ENCODE results near the gene UNC13A.
A peak's percentile ranks its signal among the peaks of the same experiment; 100 is the strongest.

The UNC13A gene

DNA sequence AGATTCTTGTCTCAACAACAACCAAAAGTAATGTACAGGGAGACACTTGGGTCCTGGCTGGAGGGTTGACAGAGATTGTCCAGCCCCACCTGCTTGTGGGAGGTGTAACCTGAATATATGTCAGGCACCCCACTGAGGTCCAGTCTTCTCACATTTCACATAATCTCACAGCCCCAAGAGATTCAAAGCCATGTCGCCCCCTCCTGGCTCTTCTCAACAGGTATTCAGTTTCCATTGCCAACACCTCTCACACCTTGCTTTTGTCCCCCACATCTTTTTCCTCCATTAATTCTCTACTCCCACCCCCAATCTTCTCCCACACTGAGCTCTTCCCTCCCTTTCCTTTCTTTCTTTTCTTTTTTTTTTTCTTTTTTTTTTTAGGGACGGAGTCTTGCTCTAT, 11.2 kb downstream of the UNC13A start:
- Histone ChIP-seq H3K27ac (no peak overlapping the region), H3K4me3 (no peak overlapping the region)

DNA sequence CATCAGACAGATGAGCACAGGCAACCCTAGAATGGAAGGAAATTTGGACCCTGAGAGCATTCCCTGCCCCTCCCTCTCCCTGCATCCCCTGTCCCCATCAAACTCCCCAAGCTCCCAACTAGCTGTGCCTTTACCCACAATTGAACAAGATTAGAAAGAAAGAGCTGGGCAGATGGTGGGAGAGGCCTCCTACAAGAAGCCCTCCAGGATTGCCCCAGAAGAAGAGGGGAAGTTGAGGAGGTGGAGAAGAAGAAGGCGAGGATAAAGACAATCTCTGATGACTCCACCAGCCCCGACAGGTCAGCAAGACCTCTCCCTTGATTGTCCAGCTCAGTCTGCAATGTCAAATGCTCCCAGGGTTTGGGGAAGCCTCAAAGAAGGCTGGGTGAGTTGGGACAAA, 11.9 kb downstream of the UNC13A start:
- no peak overlapping the region for H3K27ac ChIP-seq
- H3K4me3 ChIP-seq = no peak overlapping the region

DNA sequence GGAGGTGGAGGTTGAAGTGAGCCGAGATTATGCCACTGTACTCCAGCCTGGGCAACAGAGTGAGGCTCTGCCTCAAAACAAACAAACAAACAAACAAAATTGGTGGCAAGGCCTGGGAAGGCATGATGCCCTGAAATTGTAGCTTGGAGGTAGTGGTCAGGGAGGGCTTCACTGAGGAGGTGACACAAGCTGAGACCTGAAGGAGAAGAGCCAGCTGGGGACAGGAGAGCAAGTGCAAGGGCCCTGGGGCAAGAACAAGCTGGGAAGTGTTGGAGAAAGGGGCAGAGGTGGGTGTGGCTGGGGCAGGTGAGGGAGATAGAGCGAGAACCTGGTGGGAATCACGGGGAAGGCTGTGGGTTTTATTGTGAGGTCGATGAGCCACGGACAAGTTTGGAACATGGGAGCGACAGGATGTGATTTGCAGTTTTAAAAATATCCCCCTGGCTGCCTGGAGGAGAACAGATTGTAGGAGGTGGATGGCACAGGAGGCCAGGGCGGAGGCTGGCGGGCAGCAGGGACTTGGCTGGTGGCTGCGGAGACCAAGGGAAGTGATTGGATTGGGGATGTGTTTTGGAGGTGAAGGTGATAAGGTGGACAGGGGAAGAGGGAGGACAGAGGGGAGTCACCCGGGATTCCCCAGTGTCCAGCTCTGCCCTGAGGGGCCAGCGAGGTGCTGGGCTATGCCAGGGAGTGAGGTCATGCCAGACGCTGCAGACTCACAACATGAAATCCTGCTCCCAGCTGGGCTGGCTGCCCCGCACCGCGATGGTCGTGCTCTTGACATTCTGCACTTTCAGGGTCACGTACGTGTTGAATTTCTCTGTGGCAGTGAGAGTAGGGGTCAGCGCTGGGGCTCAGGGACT, 14.0 kb downstream of the UNC13A start:
- Histone ChIP-seq H3K27ac (no peak overlapping the region), H3K4me3 (no peak overlapping the region)

DNA sequence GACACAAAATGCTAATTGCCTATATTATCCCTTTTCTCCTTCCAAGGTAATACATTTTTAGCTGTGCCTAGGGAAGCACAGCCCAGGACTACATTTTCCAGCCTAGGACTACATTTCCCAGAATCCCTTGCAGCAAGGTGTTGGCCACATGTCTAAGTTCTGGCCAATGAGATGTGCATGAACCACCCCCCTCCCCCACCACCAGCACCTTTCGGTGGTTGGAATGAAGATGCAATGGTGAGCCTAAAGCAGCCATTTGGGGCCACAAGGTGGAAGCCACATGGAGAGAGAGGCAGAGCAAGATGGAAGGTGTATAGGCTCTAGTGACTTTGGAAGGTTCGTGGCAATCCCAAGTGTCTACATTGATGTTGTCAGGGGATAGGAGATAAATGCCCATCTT, 16.2 kb downstream of the UNC13A start:
- H3K27ac ChIP-seq = no peak overlapping the region
- no peak overlapping the region for H3K4me3 ChIP-seq

DNA sequence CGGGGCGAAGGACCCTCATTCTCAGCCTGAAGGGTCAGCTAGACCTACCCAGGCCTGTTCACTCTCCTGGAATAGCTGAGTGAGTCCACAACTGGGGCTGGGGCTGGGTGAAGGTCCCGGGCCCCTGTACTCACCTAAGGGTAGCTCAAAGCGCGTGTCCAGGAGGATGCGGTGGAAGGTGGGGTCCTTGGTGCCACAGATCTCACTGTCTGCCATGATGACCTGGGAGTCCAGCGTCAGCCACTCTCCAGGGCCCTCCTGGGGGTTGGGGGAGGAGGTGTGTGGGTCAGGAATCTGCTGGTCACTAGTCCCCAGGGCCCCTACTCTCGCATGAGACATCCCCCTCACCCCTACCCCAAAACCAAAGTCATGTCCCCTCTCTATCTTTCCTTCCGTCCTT, 18.7 kb downstream of the UNC13A start:
- H3K4me3 ChIP-seq = no peak overlapping the region
- no peak overlapping the region for H3K27ac ChIP-seq

DNA sequence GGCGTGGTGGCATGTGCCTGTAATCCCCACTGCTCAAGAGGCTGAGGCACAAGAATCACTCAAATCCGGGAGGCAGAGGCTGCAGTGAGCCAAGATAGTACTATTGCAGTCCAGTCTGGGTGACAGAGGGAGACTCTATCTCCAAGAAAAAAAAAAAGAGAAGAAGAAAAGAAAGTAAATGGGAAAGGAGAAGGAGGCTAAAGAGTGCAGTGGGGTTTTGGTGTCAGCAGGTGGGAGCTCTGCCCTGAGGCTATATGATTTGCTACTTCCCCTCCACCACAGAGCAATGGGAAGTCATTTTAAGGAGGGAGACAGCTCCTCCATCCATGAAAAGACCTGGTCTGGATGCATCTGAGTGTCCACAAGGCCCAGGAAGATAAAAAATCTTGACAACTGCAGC, 23.1 kb downstream of the UNC13A start:
- no peak overlapping the region for H3K27ac ChIP-seq
- no peak overlapping the region for H3K4me3 ChIP-seq

DNA sequence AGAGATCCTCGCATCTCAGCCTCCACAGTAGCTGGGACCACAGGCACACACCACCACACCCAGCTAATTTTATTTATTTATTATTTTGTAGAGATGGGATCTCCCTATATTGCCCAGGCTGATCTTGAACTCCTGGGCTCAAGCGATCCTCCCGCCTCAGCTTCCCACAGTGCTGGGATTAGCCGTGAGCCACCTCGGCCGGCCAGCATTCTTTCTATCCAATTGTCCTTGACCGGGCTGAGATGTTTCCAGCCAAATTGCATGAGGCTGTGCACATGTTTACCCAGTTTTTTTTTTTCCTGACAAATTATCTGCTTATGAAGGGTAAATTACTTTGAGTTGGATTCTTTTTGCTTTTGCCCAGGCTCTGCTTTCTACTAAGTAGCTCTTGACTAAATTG, 28.2 kb downstream of the UNC13A start:
- H3K4me3 ChIP-seq = no peak overlapping the region
- peak overlapping the region in 2 of 21 experiments; percentile 12 to 19 for H3K27ac ChIP-seq

DNA sequence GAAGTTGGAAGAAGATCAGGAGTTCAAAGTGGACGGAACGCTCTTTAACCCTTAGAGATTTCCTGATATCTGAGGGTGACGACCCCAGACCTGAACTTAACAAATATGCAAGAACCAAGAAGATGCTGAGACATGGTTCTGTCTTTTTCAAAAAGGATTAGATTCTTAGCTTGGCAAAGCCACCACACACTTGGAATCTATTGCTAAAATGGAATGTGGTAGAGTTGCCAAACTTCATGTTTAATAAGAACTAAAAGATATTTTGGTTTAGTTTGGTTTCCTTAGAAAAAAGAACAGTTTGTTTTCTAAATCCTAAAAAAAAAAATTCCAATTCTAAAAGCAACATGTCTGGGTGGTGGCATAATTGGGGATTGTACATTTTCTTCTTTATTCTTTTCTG, 29.5 kb downstream of the UNC13A start:
- Histone ChIP-seq H3K27ac (peak overlapping the region in 1 of 21 experiments; percentile 53), H3K4me3 (no peak overlapping the region)

DNA sequence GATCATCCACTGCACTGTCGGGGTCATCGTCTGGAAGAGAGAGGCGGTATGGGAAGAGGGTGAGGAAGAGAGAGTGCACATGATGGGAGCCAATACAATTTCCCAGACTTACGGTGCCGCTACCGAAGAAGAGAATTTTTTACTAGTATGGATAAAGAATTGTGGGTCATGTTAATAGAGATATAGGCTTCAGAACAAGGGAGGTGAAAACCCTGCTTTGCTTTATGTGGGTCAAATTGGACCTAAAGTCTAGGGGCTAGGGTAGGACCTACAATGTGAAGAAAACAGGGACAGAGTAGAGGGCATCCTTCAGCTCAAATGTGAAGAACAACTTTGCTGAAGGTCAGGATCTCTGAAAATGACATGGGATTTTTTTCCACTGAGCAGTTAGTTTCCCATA, 29.9 kb downstream of the UNC13A start:
- no peak overlapping the region for H3K4me3 ChIP-seq
- peak overlapping the region in 1 of 21 experiments; percentile 53 for H3K27ac ChIP-seq

DNA sequence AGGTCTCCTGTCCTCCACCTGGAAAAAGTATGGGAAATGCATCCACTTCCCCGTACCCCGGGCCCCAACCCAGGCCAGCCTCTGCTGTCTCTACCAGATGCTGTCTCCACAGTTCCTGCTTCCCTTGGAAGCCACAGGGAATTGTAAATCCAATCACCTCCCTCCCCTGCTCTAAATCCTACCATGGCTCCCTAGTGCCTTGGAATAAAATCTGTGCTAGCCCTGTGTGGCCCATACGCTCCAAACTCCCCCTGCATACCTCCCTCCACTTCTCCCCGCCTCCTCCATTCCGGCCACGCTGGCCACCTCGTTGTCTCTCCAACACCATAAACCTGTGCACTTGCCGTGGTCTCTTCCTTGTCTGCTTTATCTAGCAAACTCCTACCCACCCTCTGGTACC, 31.2 kb downstream of the UNC13A start:
- Histone ChIP-seq H3K27ac (no peak overlapping the region), H3K4me3 (no peak overlapping the region)

DNA sequence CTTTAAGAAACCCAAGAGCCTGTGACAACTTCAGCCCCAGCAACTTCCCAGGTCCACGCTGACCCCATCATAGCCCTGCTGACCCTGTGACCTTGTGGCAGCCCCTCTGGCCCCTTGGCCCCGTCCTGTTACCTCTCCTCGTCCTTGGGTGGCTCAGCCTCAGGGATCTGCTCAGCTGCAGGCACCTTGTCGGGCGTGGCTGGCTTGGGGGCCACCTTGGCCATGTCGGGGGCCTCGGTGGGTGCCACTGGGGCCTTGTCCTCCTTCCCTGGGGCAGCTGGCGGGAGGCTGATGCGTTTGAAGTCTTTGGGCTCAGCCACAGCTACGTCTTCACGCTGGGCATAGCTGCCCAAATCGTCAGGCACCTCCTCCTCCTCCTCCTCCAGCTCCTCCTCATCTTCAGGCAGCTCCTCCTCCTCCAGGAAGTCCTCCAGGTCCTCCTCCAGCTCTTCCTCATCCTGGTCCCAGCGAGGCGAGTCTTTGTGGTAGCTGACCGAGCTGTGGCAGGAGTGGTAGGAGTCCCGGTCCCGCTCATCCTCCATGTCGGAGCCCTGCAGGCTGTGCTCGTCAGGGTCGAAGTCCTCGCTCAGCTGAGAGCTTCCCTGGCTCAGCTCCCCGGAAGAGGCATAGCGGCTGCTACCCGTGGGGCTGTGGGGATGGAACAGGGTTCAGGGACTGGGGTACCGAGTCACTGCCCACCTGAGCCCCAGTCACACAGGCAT, 32.2 kb downstream of the UNC13A start:
- Histone ChIP-seq H3K4me3 (no peak overlapping the region), H3K27ac (no peak overlapping the region)

DNA sequence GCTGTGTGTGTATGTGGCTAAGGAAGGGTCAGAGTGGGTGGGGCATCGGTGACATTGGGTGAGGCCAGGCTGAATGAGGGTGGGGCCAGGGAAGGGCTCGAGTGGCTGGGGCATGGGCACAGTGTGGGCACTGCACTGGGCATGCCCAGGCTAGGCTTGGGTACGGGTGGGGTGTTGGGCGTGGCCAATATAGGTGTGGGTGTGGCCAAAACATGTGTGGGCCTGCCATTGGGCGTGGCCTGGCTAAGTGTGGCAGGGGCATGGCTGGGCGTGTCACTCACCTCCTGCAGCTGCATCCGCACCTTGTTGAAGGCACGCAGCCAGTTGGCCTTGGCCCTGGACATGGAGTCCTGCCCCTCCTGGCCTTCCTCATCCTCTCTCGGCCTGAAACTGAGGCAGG, 33.2 kb downstream of the UNC13A start:
- Histone ChIP-seq H3K27ac (no peak overlapping the region), H3K4me3 (no peak overlapping the region)

DNA sequence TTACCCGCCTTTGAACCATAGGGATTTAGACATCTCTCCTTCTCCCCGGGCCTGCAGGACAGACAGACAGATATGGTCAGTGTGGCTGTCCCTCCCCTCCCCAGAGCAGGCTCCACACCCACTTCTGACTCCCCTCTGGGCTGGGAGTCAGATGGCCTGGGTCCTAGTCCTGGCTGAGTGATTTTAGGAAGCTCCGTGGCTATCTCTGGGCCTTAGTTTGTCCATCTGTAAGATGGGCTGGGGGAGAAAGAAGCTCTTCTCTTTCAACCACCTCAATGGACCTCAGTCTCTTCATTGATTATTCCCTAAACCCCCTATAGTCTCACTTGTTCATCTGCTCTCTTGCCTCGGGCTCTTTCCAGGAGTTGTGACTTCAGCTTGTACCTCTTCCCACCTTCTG, 35.5 kb downstream of the UNC13A start:
- Histone ChIP-seq H3K27ac (no peak overlapping the region), H3K4me3 (no peak overlapping the region)

DNA sequence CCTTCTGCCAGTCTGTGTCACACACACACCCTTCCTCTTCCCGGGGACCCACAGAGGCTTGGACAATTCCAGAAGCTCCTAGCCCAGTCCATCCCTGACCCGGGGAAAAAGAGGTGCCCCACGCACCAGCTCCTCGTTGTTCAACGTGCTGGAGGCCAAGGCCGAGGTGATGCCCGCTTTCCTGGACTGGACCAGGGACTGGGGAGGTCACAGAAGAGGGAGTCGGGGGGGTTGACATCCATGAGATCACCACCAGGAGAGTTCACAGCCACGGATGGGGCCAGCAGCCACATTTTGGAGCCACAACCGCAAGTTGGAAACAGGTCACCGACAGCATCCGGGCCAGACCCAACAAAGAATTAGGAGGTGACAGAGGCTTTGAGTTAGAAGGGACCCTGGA, 39.4 kb downstream of the UNC13A start:
- no peak overlapping the region for H3K4me3 ChIP-seq
- H3K27ac ChIP-seq = no peak overlapping the region

DNA sequence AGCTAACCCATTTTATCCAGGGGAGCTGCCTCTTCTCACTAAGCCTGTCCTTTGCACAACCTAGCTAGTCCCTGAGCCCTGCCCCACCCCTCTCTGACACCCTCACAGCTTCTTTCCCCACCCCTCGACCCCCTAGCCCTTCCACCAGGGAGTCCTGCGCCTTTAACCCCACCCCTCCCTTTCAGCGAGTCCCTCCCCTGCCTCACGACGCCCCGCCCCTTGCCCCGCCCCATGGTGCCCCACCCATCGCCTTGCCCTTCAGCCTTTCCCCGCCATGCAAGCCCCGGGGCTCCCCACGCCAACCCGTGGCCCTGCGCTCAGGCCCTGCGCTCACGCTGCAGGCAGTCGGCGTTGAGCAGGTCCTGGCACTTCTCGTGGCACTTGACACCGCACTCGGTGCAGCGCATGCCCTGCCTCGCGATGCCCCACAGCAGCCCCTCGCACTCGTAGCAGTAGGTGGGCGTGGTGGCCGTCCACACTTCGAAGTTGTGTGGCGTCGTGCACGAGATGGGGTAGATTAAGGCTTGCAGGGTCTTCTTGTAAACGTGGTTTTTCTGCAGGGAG, 40.0 kb downstream of the UNC13A start:
- H3K4me3 ChIP-seq = no peak overlapping the region
- no peak overlapping the region for H3K27ac ChIP-seq

DNA sequence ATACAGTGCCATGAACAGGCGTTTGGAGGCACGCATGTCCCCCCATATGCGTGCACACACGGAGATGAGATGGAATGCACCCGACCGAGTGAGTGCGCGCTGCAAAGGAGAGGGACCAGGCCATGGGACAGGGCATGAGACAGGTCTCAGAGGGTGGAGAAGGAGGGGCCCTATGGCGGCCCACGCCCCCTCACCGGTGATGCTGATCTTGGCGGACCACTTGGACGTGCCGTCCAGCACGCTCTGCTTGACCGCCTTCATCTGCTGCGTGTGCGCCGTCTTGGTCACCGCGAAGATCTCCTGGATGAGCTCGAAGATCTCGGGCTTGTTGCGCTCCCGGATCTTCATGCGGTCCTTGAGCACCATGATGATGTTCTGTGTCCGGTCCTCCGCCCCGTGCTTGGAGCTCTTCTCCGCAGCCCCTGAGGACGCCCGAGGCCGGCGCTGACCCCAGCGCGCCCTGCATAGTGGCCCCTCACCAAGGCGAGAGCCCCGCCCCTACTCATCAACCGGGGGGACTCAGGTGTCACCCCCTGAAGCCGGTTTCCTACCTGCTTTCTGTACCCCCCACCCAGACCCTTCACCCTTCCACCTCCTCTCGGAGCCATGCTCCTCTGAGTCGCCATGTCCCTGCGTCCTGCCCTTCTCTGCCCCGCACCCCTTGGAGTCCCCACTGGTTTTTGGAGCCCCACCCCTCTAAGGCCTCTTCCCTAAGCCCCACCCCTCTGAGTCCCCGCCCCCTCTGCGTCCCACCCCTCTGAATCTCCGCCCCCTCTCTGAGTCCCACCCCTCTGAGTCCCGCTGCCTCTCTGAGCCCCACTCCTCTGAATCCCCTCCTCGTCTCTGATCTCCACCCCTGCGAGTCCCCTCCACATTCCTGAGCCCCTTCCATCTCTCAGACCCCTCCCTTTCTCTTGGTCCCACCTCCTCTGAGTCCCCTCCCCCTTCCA, 40.8 kb downstream of the UNC13A start:
- Histone ChIP-seq H3K4me3 (no peak overlapping the region), H3K27ac (no peak overlapping the region)

DNA sequence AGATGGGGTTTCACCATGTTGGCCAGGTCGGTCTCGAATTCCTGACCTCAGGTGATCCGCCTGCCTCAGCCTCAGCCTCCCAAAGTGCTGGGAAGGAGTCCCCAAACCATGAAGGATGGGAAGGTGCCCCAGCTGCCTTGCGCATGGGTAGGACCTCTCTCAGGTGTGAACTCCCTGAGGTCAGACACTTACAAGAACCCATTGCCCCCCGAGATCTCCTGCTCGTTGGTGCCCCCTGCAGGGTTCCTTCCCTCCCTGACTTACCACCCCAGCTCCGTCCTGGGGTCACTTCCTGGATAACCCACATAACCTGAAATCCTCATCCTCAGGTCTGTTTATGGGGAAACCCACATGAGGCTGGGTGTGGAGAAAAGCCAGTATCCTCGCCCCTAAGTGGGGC, 41.7 kb downstream of the UNC13A start:
- no peak overlapping the region for H3K4me3 ChIP-seq
- H3K27ac ChIP-seq = no peak overlapping the region

DNA sequence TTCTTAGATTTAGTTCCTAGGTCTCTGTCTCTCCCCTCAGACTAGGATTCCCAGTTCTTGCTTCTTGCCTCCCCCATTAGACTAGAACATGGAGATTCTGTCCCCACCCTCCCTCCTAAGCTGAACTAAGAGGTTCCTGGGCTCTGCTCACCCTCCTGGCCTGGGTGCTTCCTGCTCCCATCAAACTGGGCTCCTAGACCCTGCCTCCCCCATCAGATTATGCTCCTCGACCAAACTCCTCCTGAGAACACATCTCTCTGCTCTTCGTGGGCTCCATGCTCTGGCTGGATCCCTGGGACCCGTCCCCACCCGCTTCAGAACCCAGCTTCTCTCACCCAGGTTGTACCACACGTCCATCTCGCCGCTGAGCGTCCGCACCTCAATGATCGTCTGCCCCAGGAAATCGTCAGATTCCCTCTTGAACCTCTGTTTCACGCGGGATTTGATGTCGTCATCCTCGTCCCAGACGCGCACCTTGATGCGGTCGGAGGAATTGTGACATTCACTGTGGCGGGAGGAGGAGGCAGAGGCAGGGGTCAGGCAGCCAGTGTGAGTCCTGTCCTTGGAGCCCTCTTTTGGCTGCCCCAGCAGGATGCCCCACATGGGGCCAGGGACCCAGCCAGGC, 42.7 kb downstream of the UNC13A start:
- H3K27ac ChIP-seq = no peak overlapping the region
- no peak overlapping the region for H3K4me3 ChIP-seq

DNA sequence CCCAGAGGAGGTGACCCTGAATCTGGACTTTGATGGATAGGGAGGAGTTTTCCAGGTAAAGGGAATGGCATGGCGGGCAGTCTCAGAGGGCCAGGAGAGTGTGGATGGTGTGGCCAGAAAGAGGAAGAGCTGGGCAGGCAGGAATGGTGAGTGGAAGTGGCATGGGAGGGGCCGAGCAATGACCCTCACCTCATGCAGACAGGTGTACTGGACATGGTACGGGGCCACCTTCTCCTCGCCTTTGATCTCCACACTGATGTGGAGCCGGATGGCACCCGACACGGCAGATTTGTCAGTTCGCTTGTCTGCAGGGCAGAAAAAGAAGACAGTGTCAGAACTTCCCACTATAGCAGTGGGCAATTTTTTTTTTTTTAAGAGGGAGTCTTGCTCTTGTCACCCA, 45.5 kb downstream of the UNC13A start:
- Histone ChIP-seq H3K4me3 (no peak overlapping the region), H3K27ac (no peak overlapping the region)

DNA sequence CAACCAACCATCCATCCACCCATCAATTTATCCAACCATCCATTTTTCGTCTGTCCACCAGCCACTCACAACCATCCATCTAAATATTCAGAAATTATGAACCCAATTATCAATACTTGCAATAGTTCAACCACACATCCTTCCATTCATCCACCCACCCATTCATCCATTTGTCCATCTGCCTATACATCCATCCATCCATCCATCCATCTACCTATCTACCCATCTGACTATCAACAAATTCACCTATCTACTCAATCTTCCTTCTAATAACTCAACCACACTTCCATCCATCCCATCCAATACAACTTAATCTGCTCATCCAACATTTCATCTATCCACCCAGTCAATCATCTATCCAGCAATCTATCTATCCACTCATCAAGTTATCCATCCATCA, 46.3 kb downstream of the UNC13A start:
- H3K27ac ChIP-seq = no peak overlapping the region
- no peak overlapping the region for H3K4me3 ChIP-seq
